MG63 (cell line): ENCODE results near the gene TBL1X. TPM values are rescaled to one million over a fixed set of nuclear protein-coding genes. Genes with fewer than 3 reads are reported as not detected.

Source experiments
- DNase-seq: peaks from one replicate; pipeline ENCODE4 v3.0.0-alpha.2; 2020
- H3K27me3 ChIP-seq: fragments of 250-450 bp; sonication (Bioruptor Pico); 2 replicates; pipeline ENCODE4 v1.5.1; 2020; ENCODE audit warnings: mild to moderate bottlenecking, moderate library complexity
- H3K36me3 ChIP-seq: fragments of 250-450 bp; sonication (Bioruptor Pico); 2 replicates; pipeline ENCODE4 v1.5.1; 2020; ENCODE audit warnings: mild to moderate bottlenecking, moderate library complexity
- H3K4me3 ChIP-seq: fragments of 250-450 bp; sonication (Bioruptor Pico); 2 replicates; pipeline ENCODE4 v1.5.1; 2020; ENCODE audit warnings: mild to moderate bottlenecking, moderate library complexity
- H3K9me3 ChIP-seq: fragments of 250-450 bp; sonication (Bioruptor Pico); 2 replicates; pipeline ENCODE4 v1.5.1; 2020; ENCODE audit warnings: mild to moderate bottlenecking, moderate library complexity
- total RNA-seq: library from RNA; depleted of rRNA; stranded (reverse); fragments of >200 nt; shearing (Covaris generic); gene quantifications from 2 replicates; pipeline ENCODE4 v1.2.3, GENCODE V29; 2014; ENCODE audit warnings: low replicate concordance

The TBL1X gene
- total RNA-seq, 1 experiment from 2014 or later, result 4.3 TPM

GRCh38 chrX:9647431-9647830, 182.6 kb downstream of the TBL1X start:
- H3K9me3 ChIP-seq, result no peaks in the 10 kb centered on the region
- no peak overlapping the region for H3K4me3 ChIP-seq
- H3K27me3 ChIP-seq, result no peaks in the 10 kb centered on the region
- H3K36me3 ChIP-seq, result no peaks in the 10 kb centered on the region
- no peak for DNase-seq

GRCh38 chrX:9650091-9650490, 185.2 kb downstream of the TBL1X start:
- Histone ChIP-seq H3K27me3 (no peaks in the 10 kb centered on the region), H3K36me3 (no peaks in the 10 kb centered on the region), H3K9me3 (no peaks in the 10 kb centered on the region), H3K4me3 (no peak overlapping the region)
- no peak for DNase-seq

GRCh38 chrX:9651737-9652136, 186.9 kb downstream of the TBL1X start:
- no peaks in the 10 kb centered on the region for H3K36me3 ChIP-seq
- no peaks in the 10 kb centered on the region for H3K9me3 ChIP-seq
- no peaks in the 10 kb centered on the region for H3K27me3 ChIP-seq
- no peak overlapping the region for H3K4me3 ChIP-seq
- DNase-seq, result no peak

- Histone ChIP-seq H3K36me3 (no peaks in the 10 kb centered on the region), H3K27me3 (no peaks in the 10 kb centered on the region), H3K4me3 (no peak overlapping the region), H3K9me3 (no peaks in the 10 kb centered on the region)
- no peak for DNase-seq
These were observed 190.1 kb downstream of the TBL1X start for GRCh38 chrX:9654929-9655328.

GRCh38 chrX:9656277-9656676, 191.4 kb downstream of the TBL1X start:
- Histone ChIP-seq H3K4me3 (no peak overlapping the region), H3K27me3 (no peaks in the 10 kb centered on the region), H3K9me3 (no peaks in the 10 kb centered on the region), H3K36me3 (no peaks in the 10 kb centered on the region)
- no peak for DNase-seq

- Histone ChIP-seq H3K27me3 (no peaks in the 10 kb centered on the region), H3K9me3 (no peaks in the 10 kb centered on the region), H3K4me3 (no peak overlapping the region), H3K36me3 (no peaks in the 10 kb centered on the region)
- no peak for DNase-seq
These were observed 192.0 kb downstream of the TBL1X start for GRCh38 chrX:9656871-9657270.

GRCh38 chrX:9657590-9658256, 192.9 kb downstream of the TBL1X start:
- no peak for DNase-seq
- Histone ChIP-seq H3K36me3 (no peaks in the 10 kb centered on the region), H3K4me3 (no peak overlapping the region), H3K9me3 (no peaks in the 10 kb centered on the region), H3K27me3 (no peaks in the 10 kb centered on the region)

GRCh38 chrX:9658409-9658808, 193.6 kb downstream of the TBL1X start:
- H3K9me3 ChIP-seq, result no peaks in the 10 kb centered on the region
- no peak overlapping the region for H3K4me3 ChIP-seq
- no peak for DNase-seq
- H3K36me3 ChIP-seq, result no peaks in the 10 kb centered on the region
- H3K27me3 ChIP-seq, result no peaks in the 10 kb centered on the region

- no peak for DNase-seq
- no peaks in the 10 kb centered on the region for H3K9me3 ChIP-seq
- H3K36me3 ChIP-seq, result no peaks in the 10 kb centered on the region
- no peaks in the 10 kb centered on the region for H3K27me3 ChIP-seq
- no peak overlapping the region for H3K4me3 ChIP-seq
These were observed 194.8 kb downstream of the TBL1X start for GRCh38 chrX:9659571-9660195.

- Histone ChIP-seq H3K9me3 (no peaks in the 10 kb centered on the region), H3K4me3 (no peak overlapping the region), H3K36me3 (no peaks in the 10 kb centered on the region), H3K27me3 (no peaks in the 10 kb centered on the region)
- DNase-seq, result peak; percentile 47
These were observed 197.3 kb downstream of the TBL1X start for GRCh38 chrX:9662148-9662547.

- Histone ChIP-seq H3K36me3 (no peaks in the 10 kb centered on the region), H3K27me3 (no peaks in the 10 kb centered on the region), H3K4me3 (no peak overlapping the region), H3K9me3 (no peaks in the 10 kb centered on the region)
- no peak for DNase-seq
These were observed 198.4 kb downstream of the TBL1X start for GRCh38 chrX:9663216-9663615.

GRCh38 chrX:9664224-9664623, 199.4 kb downstream of the TBL1X start:
- Histone ChIP-seq H3K36me3 (no peaks in the 10 kb centered on the region), H3K9me3 (no peaks in the 10 kb centered on the region), H3K4me3 (no peak overlapping the region), H3K27me3 (no peaks in the 10 kb centered on the region)
- no peak for DNase-seq

GRCh38 chrX:9665113-9665512, 200.3 kb downstream of the TBL1X start:
- H3K4me3 ChIP-seq, result no peak overlapping the region
- no peaks in the 10 kb centered on the region for H3K36me3 ChIP-seq
- no peaks in the 10 kb centered on the region for H3K27me3 ChIP-seq
- no peaks in the 10 kb centered on the region for H3K9me3 ChIP-seq
- DNase-seq, result no peak

- no peak for DNase-seq
- H3K36me3 ChIP-seq, result no peaks in the 10 kb centered on the region
- H3K4me3 ChIP-seq, result no peak overlapping the region
- H3K27me3 ChIP-seq, result no peaks in the 10 kb centered on the region
- H3K9me3 ChIP-seq, result no peaks in the 10 kb centered on the region
These were observed 203.7 kb downstream of the TBL1X start for GRCh38 chrX:9668537-9668936.

- H3K9me3 ChIP-seq, result no peaks in the 10 kb centered on the region
- no peaks in the 10 kb centered on the region for H3K36me3 ChIP-seq
- H3K27me3 ChIP-seq, result no peaks in the 10 kb centered on the region
- DNase-seq, result no peak
- H3K4me3 ChIP-seq, result no peak overlapping the region
These were observed 205.4 kb downstream of the TBL1X start for GRCh38 chrX:9670136-9670814.

GRCh38 chrX:9671998-9672397, 207.1 kb downstream of the TBL1X start:
- no peak for DNase-seq
- Histone ChIP-seq H3K9me3 (no peaks in the 10 kb centered on the region), H3K4me3 (no peak overlapping the region), H3K27me3 (no peaks in the 10 kb centered on the region), H3K36me3 (no peaks in the 10 kb centered on the region)

GRCh38 chrX:9676306-9676705, 211.4 kb downstream of the TBL1X start:
- DNase-seq, result no peak
- H3K4me3 ChIP-seq, result no peak overlapping the region
- H3K27me3 ChIP-seq, result no peaks in the 10 kb centered on the region
- no peaks in the 10 kb centered on the region for H3K36me3 ChIP-seq
- no peaks in the 10 kb centered on the region for H3K9me3 ChIP-seq

GRCh38 chrX:9676738-9677097, 211.9 kb downstream of the TBL1X start:
- DNase-seq, result no peak
- Histone ChIP-seq H3K36me3 (no peaks in the 10 kb centered on the region), H3K4me3 (no peak overlapping the region), H3K27me3 (no peaks in the 10 kb centered on the region), H3K9me3 (no peaks in the 10 kb centered on the region)
